Hindlimb muscle (tissue), 1 donor: ENCODE data around the gene PACRG. TPM values are rescaled to one million over a fixed set of nuclear protein-coding genes. Genes with fewer than 3 reads are reported as not detected.
"Not testable (repeated sequence)": the region's sequence is repeated elsewhere in the genome, so short reads cannot be mapped to it uniquely, and the experiment has no call there.

Experiments used
- DNase-seq: peaks from one replicate; pipeline ENCODE4 v3.0.0-alpha.2; 2013
- polyA plus RNA-seq: library from polyadenylated mRNA; unstranded; fragments of 120-200 nt; gene quantifications from one replicate; pipeline ENCODE4 v1.2.1, GENCODE V29; 2013; ENCODE audit not compliant: insufficient read length

PACRG gene
- polyA plus RNA-seq, 1 donor, result 1.7 TPM

- no peak for DNase-seq
Observed at GRCh38 chr6:162951164-162951743, 223.5 kb downstream of the PACRG start.

- DNase-seq, result no peak
Observed at GRCh38 chr6:162952423-162952822, 224.6 kb downstream of the PACRG start.

- DNase-seq, result no peak
Observed at GRCh38 chr6:162957062-162957461, 229.3 kb downstream of the PACRG start.

GRCh38 chr6:162960679-162961457, 233.1 kb downstream of the PACRG start:
- no peak for DNase-seq

GRCh38 chr6:162962093-162962492, 234.3 kb downstream of the PACRG start:
- no peak for DNase-seq

- DNase-seq, result no peak
Observed at GRCh38 chr6:162963861-162964260, 236.1 kb downstream of the PACRG start.

GRCh38 chr6:162964488-162965140, 236.8 kb downstream of the PACRG start:
- DNase-seq, result peak; percentile 86

GRCh38 chr6:162965366-162965765, 237.6 kb downstream of the PACRG start:
- no peak for DNase-seq

- DNase-seq, result no peak
Observed at GRCh38 chr6:162970246-162970645, 242.5 kb downstream of the PACRG start.

GRCh38 chr6:162971356-162971755, 243.6 kb downstream of the PACRG start:
- no peak for DNase-seq

- no peak for DNase-seq
Observed at GRCh38 chr6:162973151-162973872, 245.5 kb downstream of the PACRG start.

- DNase-seq, result no peak
Observed at GRCh38 chr6:162973980-162974379, 246.2 kb downstream of the PACRG start.

- no peak for DNase-seq
Observed at GRCh38 chr6:162974685-162975084, 246.9 kb downstream of the PACRG start.

- DNase-seq, result no peak
Observed at GRCh38 chr6:162976141-162976540, 248.4 kb downstream of the PACRG start.

- DNase-seq, result not testable (repeated sequence)
Observed at GRCh38 chr6:162983234-162983633, 255.5 kb downstream of the PACRG start.

- DNase-seq, result no peak
Observed at GRCh38 chr6:162998777-162999176, 271.0 kb downstream of the PACRG start.

- no peak for DNase-seq
Observed at GRCh38 chr6:162999575-163000285, 272.0 kb downstream of the PACRG start.

- no peak for DNase-seq
Observed at GRCh38 chr6:163001330-163001729, 273.6 kb downstream of the PACRG start.

GRCh38 chr6:163008186-163008585, 280.4 kb downstream of the PACRG start:
- DNase-seq, result no peak

- no peak for DNase-seq
Observed at GRCh38 chr6:163008626-163009025, 280.9 kb downstream of the PACRG start.

- DNase-seq, result no peak
Observed at GRCh38 chr6:163010145-163010544, 282.4 kb downstream of the PACRG start.

GRCh38 chr6:163014736-163015135, 287.0 kb downstream of the PACRG start:
- DNase-seq, result no peak
